ENCODE results near the gene ZNF177.

ZNF177 gene

GRCh38 chr19:9430444-9430843 lies 67.6 kb downstream of the ZNF177 start:
- no peak for DNase-seq (ENCODE audit: low spot score)

DNA sequence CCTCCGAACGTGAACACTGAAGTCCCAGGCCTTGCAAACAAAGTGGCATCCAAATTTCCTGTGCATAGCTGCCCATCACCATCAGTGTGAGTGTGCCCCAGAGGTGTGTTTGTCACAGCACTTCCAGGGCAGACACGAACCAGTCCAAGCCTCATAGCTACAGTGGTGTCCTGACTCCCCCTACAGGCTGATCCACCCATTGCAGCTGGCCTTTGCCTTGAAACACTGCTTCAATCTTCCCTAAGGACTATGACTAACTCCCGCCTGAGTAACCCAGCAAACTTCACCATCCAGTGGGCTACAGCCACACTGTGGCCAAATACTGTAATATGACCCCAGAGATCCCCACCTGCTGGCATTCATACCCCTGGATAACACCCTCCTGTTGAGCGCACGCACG lies 68.7 kb downstream of the ZNF177 start:
- peak; percentile 40 for DNase-seq (ENCODE audit: low spot score)
